ENCODE data around the gene TIGD4. TPM values are rescaled to one million over a fixed set of nuclear protein-coding genes. Genes with fewer than 3 reads are reported as not detected.

TIGD4 gene
- total and polyA plus RNA-seq, 2 experiments from 2014 or later, result 0.11 TPM; not detected in 1

- H2AFZ ChIP-seq, result no peak overlapping the region
- peaks cover 3% of the 10 kb centered on the region; the same call in 1 of the 2 replicates for H3K9me2 ChIP-seq (ENCODE audit: insufficient read depth)
- H3K4me3 ChIP-seq, result no peak overlapping the region
- no peaks in the 10 kb centered on the region for H3K27me3 ChIP-seq (replicated peaks; ENCODE audit: insufficient read depth)
- no peaks in the 10 kb centered on the region for H3K36me3 ChIP-seq (ENCODE audit: low read depth)
- H3F3A ChIP-seq (ENCODE audit: insufficient read depth), result peaks cover 13% of the 10 kb centered on the region
- no peak overlapping the region for H3K4me2 ChIP-seq (ENCODE audit: unreplicated experiment)
- in situ Hi-C loops (cut with MboI), result no loop called here
- no peak for DNase-seq
- no peak overlapping the region for H3K27ac ChIP-seq
- H3K9ac ChIP-seq, result no peak overlapping the region
- H4K20me1 ChIP-seq (ENCODE audit: insufficient read depth), result peaks cover 3% of the 10 kb centered on the region; the same call in 1 of the 2 replicates
- peaks cover 93% of the 10 kb centered on the region for H3K79me2 ChIP-seq (ENCODE audit: insufficient read depth)
- no peaks in the 10 kb centered on the region for H3K9me3 ChIP-seq (ENCODE audit: low read depth)
- WGBS, 2 experiments (ENCODE audit: low coverage in 1 of 2, low lambda C conversion rate in 2 of 2, missing lambda C conversion rate in 2 of 2), result 82 to 86% methylated on average over 3 of the region's 3 CpGs
- peaks cover 10% of the 10 kb centered on the region; the same call in 1 of the 2 replicates for H3K4me1 ChIP-seq (ENCODE audit: insufficient read depth)
- no peak for TF ChIP-seq EZH2 (IDR thresholded peaks at IDR 0.05; ENCODE audit: insufficient read depth, poor library complexity, severe bottlenecking)
- TF ChIP-seq EZH2phosphoT487 (IDR thresholded peaks at IDR 0.05; ENCODE audit: insufficient read depth, low read depth), result no peak
These were observed 27.1 kb upstream of the TIGD4 start for GRCh38 chr4:152806501-152807125.

GRCh38 chr4:152805818-152806217 is 26.3 kb upstream of the TIGD4 start:
- DNase-seq, result no peak
- Histone ChIP-seq H3K27me3 (replicated peaks; ENCODE audit: insufficient read depth) (no peaks in the 10 kb centered on the region), H3K4me2 (ENCODE audit: unreplicated experiment) (no peak overlapping the region), H3K9ac (no peak overlapping the region), H3K36me3 (ENCODE audit: low read depth) (no peaks in the 10 kb centered on the region), H4K20me1 (ENCODE audit: insufficient read depth) (peaks cover 3% of the 10 kb centered on the region; the same call in 1 of the 2 replicates), H3K4me3 (no peak overlapping the region), H3F3A (ENCODE audit: insufficient read depth) (peaks cover 13% of the 10 kb centered on the region), H3K79me2 (ENCODE audit: insufficient read depth) (peaks cover 93% of the 10 kb centered on the region), H3K9me3 (ENCODE audit: low read depth) (no peaks in the 10 kb centered on the region), H3K4me1 (ENCODE audit: insufficient read depth) (peaks cover 10% of the 10 kb centered on the region; the same call in 1 of the 2 replicates), H2AFZ (no peak overlapping the region), H3K9me2 (ENCODE audit: insufficient read depth) (peaks cover 3% of the 10 kb centered on the region; the same call in 1 of the 2 replicates), H3K27ac (no peak overlapping the region)
- TF ChIP-seq EZH2phosphoT487 (IDR thresholded peaks at IDR 0.05; ENCODE audit: insufficient read depth, low read depth) (no peak), EZH2 (IDR thresholded peaks at IDR 0.05; ENCODE audit: insufficient read depth, poor library complexity, severe bottlenecking) (no peak)
- in situ Hi-C loops (cut with MboI), result no loop called here
- WGBS, 2 experiments (ENCODE audit: low coverage in 1 of 2, low lambda C conversion rate in 2 of 2, missing lambda C conversion rate in 2 of 2), result 93 to 95% methylated on average over 2 of the region's 2 CpGs

GRCh38 chr4:152805071-152805650 is 25.6 kb upstream of the TIGD4 start:
- Histone ChIP-seq H2AFZ (no peak overlapping the region), H3F3A (ENCODE audit: insufficient read depth) (peaks cover 13% of the 10 kb centered on the region), H4K20me1 (ENCODE audit: insufficient read depth) (peaks cover 3% of the 10 kb centered on the region; the same call in 1 of the 2 replicates), H3K9me3 (ENCODE audit: low read depth) (no peaks in the 10 kb centered on the region), H3K27ac (no peak overlapping the region), H3K79me2 (ENCODE audit: insufficient read depth) (peaks cover 93% of the 10 kb centered on the region), H3K36me3 (ENCODE audit: low read depth) (no peaks in the 10 kb centered on the region), H3K4me2 (ENCODE audit: unreplicated experiment) (no peak overlapping the region), H3K9me2 (ENCODE audit: insufficient read depth) (peaks cover 3% of the 10 kb centered on the region; the same call in 1 of the 2 replicates), H3K9ac (no peak overlapping the region), H3K4me3 (no peak overlapping the region), H3K4me1 (ENCODE audit: insufficient read depth) (peaks cover 10% of the 10 kb centered on the region; the same call in 1 of the 2 replicates), H3K27me3 (replicated peaks; ENCODE audit: insufficient read depth) (no peaks in the 10 kb centered on the region)
- WGBS, 2 experiments (ENCODE audit: low coverage in 1 of 2, low lambda C conversion rate in 2 of 2, missing lambda C conversion rate in 2 of 2), result 97 to 100% methylated on average over 2 of the region's 2 CpGs
- TF ChIP-seq EZH2phosphoT487 (IDR thresholded peaks at IDR 0.05; ENCODE audit: insufficient read depth, low read depth), result no peak
- no peak for TF ChIP-seq EZH2 (IDR thresholded peaks at IDR 0.05; ENCODE audit: insufficient read depth, poor library complexity, severe bottlenecking)
- in situ Hi-C loops (cut with MboI), result no loop called here
- no peak for DNase-seq

GRCh38 chr4:152803541-152803940 is 24.0 kb upstream of the TIGD4 start:
- peaks cover 13% of the 10 kb centered on the region for H3F3A ChIP-seq (ENCODE audit: insufficient read depth)
- TF ChIP-seq EZH2phosphoT487 (IDR thresholded peaks at IDR 0.05; ENCODE audit: insufficient read depth, low read depth) (no peak), EZH2 (IDR thresholded peaks at IDR 0.05; ENCODE audit: insufficient read depth, poor library complexity, severe bottlenecking) (no peak)
- no peak overlapping the region for H3K9ac ChIP-seq
- H3K4me3 ChIP-seq, result no peak overlapping the region
- peaks cover 3% of the 10 kb centered on the region; the same call in 1 of the 2 replicates for H4K20me1 ChIP-seq (ENCODE audit: insufficient read depth)
- no peaks in the 10 kb centered on the region for H3K27me3 ChIP-seq (replicated peaks; ENCODE audit: insufficient read depth)
- peaks cover 93% of the 10 kb centered on the region for H3K79me2 ChIP-seq (ENCODE audit: insufficient read depth)
- peaks cover 10% of the 10 kb centered on the region; the same call in 1 of the 2 replicates for H3K4me1 ChIP-seq (ENCODE audit: insufficient read depth)
- in situ Hi-C loops (cut with MboI), result no loop called here
- no peaks in the 10 kb centered on the region for H3K9me3 ChIP-seq (ENCODE audit: low read depth)
- no peak overlapping the region for H2AFZ ChIP-seq
- H3K9me2 ChIP-seq (ENCODE audit: insufficient read depth), result peaks cover 2% of the 10 kb centered on the region; the same call in 1 of the 2 replicates
- no peak overlapping the region for H3K4me2 ChIP-seq (ENCODE audit: unreplicated experiment)
- H3K36me3 ChIP-seq (ENCODE audit: low read depth), result no peaks in the 10 kb centered on the region
- DNase-seq, result no peak
- H3K27ac ChIP-seq, result no peak overlapping the region
- WGBS, 2 experiments (ENCODE audit: low coverage in 1 of 2, low lambda C conversion rate in 2 of 2, missing lambda C conversion rate in 2 of 2), result 100% methylated on average over 1 of the region's 1 CpG

Data from GM23248 (cell line).